ENCODE results near the gene PEX26. TPM values are rescaled to one million over a fixed set of nuclear protein-coding genes. Genes with fewer than 3 reads are reported as not detected.

PEX26 gene
- total and polyA plus RNA-seq, 2 donors (not counting 3 experiments of a cell fraction or from before 2014, with no cell fraction given): 25.6 to 44.4 TPM

GRCh38 chr22:18075101-18075719 lies 2.6 kb upstream of the PEX26 start:
- no peak for DNase-seq (ENCODE audit: low read depth, low spot score)
- Histone ChIP-seq H2AFZ (ENCODE audit: low read depth, low read length) (no peak overlapping the region), H3K4me2 (ENCODE audit: insufficient read depth, low read length) (no peak overlapping the region), H4K20me1 (replicated peaks; ENCODE audit: control insufficient read depth, extremely low read depth, insufficient read depth, low read length) (no peaks in the 10 kb centered on the region), H3K79me2 (ENCODE audit: control insufficient read depth, insufficient read depth, low read length) (peaks cover 21% of the 10 kb centered on the region), H3K36me3 (ENCODE audit: control insufficient read depth in 2 of 2, extremely low read depth in 1 of 2, insufficient read depth in 2 of 2, low read length in 2 of 2) (peaks cover 0 to 4% of the 10 kb centered on the region in 2 experiments), H3K9ac (replicated peaks; ENCODE audit: extremely low read depth, insufficient read depth, low read length) (no peak overlapping the region), H3K9me3 (replicated peaks; ENCODE audit: control insufficient read depth, insufficient read depth, low read length) (no peaks in the 10 kb centered on the region), H3K27me3 (ENCODE audit: control insufficient read depth in 2 of 2, insufficient read depth in 2 of 2, low read length in 2 of 2) (peaks cover 2 to 5% of the 10 kb centered on the region in 2 experiments), H3K27ac (ENCODE audit: insufficient read depth, low read depth, low read length) (no peak overlapping the region), H3K9me1 (replicated peaks; ENCODE audit: control insufficient read depth, extremely low read depth, insufficient read depth, low read length) (no peaks in the 10 kb centered on the region), H3K4me3 (replicated peaks in 1 of 3; ENCODE audit: insufficient read depth in 1 of 3, low read depth in 1 of 3, low read length in 3 of 3) (no peak overlapping the region), H3K4me1 (ENCODE audit: control insufficient read depth, extremely low read depth, insufficient read depth, low read length) (peaks cover 21% of the 10 kb centered on the region)
- dilution Hi-C loops (cut with MboI; ENCODE audit: extremely low pct_ligation_motif_present, low sequenced_read_pairs): no loop called here
- CTCF ChIA-PET: interaction anchor here (1.1 to 8.5 kb wide), 54 partner anchors 7 to 1001 kb away, joined by 3 to 385 read pairs (median 7); partner anchors contain the start of gene USP18
- TF ChIP-seq CTCF (IDR thresholded peaks at IDR 0.05; ENCODE audit: extremely low read depth in 1 of 2, insufficient read depth in 1 of 2, low read depth in 1 of 2, low read length in 2 of 2) (no peak), FOS (IDR thresholded peaks at IDR 0.05; ENCODE audit: borderline replicate concordance, insufficient read depth, low read length) (no peak), MYC (IDR thresholded peaks at IDR 0.05; ENCODE audit: low read depth, low read length) (no peak), JUN (IDR thresholded peaks at IDR 0.05; ENCODE audit: borderline replicate concordance, insufficient read depth, insufficient read length, low read depth) (no peak), POLR2AphosphoS5 (IDR thresholded peaks at IDR 0.05; ENCODE audit: insufficient read depth, low read depth, low read length) (no peak), MAX (IDR thresholded peaks at IDR 0.05; ENCODE audit: insufficient read depth, insufficient read length) (no peak), GATA2 (IDR thresholded peaks at IDR 0.05; ENCODE audit: insufficient read depth, insufficient read length, low read depth, low read length) (no peak), EZH2 (IDR thresholded peaks at IDR 0.05; ENCODE audit: borderline replicate concordance, low read depth, low read length, severe bottlenecking) (no peak), POLR2A (IDR thresholded peaks at IDR 0.05; ENCODE audit: low read depth, low read length) (no peak)
- intact Hi-C loops (cut with micrococcal nuclease): loop anchor here (10.0 kb wide), 1 partner anchor 440 kb away; the partner anchor contains the start of gene BCL2L13
- FAIRE-seq: no peak
- BruUV-seq (replicated peaks): no TSS peak
- POLR2A ChIA-PET: interaction anchor here (1.5 kb wide), 1 partner anchor 244 kb away, joined by 5 read pairs; no protein-coding TSS in a partner anchor

Data from endothelial cell of umbilical vein (primary cell).